Transverse colon (tissue), 3 donors: ENCODE results near the gene SOBP.

Source experiments
- EP300 ChIP-seq: sonication (generic); formaldehyde crosslinking; IDR thresholded peaks from one replicate; pipeline ENCODE4 v1.6.1; 2017; ENCODE audit warnings: antibody characterized with exemption, low read depth
- POLR2A ChIP-seq: fragments of 450-650 bp; IDR thresholded peaks from one replicate; pipeline ENCODE4 v1.6.1; 2016; ENCODE audit warnings: antibody characterized with exemption, mild to moderate bottlenecking, moderate library complexity
- TF ChIP-seq, protein P1 (sequence below), 5 experiments: fragments of 200-600 bp in 3 of 5; fragments of 450-650 bp in 2 of 5; sonication (generic) in 3 of 5; IDR thresholded peaks; 1 replicate in 2 of 5; 2 replicates in 3 of 5; pipeline ENCODE4 v1.5.1; 2016 to 2017; ENCODE audit warnings: antibody characterized with exemption in 5 of 5, inconsistent platforms in 3 of 5, mild to moderate bottlenecking in 2 of 5, moderate library complexity in 1 of 5

DNA sequence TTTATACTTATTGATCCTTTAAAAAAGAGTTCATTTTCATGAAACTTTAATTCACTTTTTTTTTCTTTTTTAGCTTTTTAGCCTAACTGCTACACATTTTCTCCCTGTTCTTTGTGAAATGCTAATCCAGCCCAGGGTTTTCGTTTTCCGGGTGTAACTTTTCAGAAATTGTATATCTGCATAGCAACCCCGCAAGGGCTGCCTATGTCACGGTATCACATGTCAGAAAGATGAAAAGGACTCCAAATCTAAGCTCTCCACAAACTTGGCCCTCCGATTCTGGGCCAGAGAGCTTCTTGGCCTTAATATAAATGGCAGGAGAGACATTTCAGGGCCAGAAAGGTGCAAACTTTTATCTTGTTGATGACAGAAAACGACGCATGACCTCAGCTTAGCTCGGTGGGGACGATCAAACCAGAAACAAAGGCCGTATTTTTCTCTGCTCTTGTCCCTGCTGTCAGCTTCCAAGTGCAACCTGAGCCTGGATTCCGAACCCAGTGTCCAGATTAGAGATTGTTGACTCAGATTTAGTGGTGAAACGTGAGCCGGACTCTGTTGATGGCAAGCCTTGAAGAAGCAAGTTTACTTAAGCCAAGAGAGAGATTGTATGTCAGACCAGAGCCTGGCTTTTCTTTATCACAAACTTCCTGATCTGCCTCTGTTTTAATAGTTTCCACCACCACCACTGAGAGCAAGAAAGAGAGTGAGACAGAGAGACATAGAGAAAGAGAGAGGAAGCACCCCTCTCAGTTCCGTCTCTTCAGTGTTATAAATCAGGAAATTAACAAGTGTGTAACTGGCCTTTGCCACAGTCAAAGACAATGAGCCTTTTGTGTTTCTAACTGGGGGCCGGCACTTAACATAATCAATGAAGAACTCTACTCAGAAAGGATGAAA is 176.4 kb downstream of the SOBP start:
- TF ChIP-seq POLR2A: no peak
- TF ChIP-seq, protein P1, sequence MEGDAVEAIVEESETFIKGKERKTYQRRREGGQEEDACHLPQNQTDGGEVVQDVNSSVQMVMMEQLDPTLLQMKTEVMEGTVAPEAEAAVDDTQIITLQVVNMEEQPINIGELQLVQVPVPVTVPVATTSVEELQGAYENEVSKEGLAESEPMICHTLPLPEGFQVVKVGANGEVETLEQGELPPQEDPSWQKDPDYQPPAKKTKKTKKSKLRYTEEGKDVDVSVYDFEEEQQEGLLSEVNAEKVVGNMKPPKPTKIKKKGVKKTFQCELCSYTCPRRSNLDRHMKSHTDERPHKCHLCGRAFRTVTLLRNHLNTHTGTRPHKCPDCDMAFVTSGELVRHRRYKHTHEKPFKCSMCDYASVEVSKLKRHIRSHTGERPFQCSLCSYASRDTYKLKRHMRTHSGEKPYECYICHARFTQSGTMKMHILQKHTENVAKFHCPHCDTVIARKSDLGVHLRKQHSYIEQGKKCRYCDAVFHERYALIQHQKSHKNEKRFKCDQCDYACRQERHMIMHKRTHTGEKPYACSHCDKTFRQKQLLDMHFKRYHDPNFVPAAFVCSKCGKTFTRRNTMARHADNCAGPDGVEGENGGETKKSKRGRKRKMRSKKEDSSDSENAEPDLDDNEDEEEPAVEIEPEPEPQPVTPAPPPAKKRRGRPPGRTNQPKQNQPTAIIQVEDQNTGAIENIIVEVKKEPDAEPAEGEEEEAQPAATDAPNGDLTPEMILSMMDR (IDR thresholded peaks at IDR 0.05): no peak
- no peak for TF ChIP-seq EP300
